ENCODE measurements around the gene PTPN20. TPM values are rescaled to one million over a fixed set of nuclear protein-coding genes. Genes with fewer than 3 reads are reported as not detected.

The PTPN20 gene
- total and polyA plus RNA-seq, 2 of the 4 experiments (the other 2 are of a cell fraction): 0.14 TPM; not detected in 1

- no peak overlapping the region for H3K4me3 ChIP-seq (ENCODE audit: insufficient read depth, low read depth, low read length)
- H4K20me1 ChIP-seq (ENCODE audit: insufficient read depth, low read length): no peaks in the 10 kb centered on the region
- no peak overlapping the region for H3K14ac ChIP-seq (replicated peaks; ENCODE audit: low read depth, low read length)
- H2AFZ ChIP-seq (replicated peaks; ENCODE audit: low read length, poor library complexity): no peak overlapping the region
- intact Hi-C loops (cut with micrococcal nuclease): no loop called here
- CTCF ChIA-PET: interaction anchor here (1.3 kb wide), 1 partner anchor 180 kb away, joined by 3 read pairs; no protein-coding TSS in a partner anchor
- H3K23ac ChIP-seq (ENCODE audit: low read depth, low read length): no peak overlapping the region
- H4K8ac ChIP-seq (ENCODE audit: low read depth in 2 of 2, low read length in 2 of 2): no peak overlapping the region
- H2BK5ac ChIP-seq (ENCODE audit: low read depth, low read length, poor library complexity, severe bottlenecking): no peak overlapping the region
- H3K9me1 ChIP-seq (ENCODE audit: insufficient read depth, low read length): no peaks in the 10 kb centered on the region
- DNase-seq (peak; percentile 41), ATAC-seq (ENCODE audit: low read depth) (peak; percentile 75)
- no peak overlapping the region for H3K27ac ChIP-seq (ENCODE audit: insufficient read depth, low read length)
- no peak overlapping the region for H2BK20ac ChIP-seq (ENCODE audit: low read depth, low read length)
- POLR2A ChIA-PET (ENCODE audit: unreplicated experiment): no interaction called here
- dilution Hi-C loops (cut with HindIII; ENCODE audit: low sequenced_read_pairs, unreplicated experiment): no loop called here
- H3K56ac ChIP-seq (ENCODE audit: extremely low read depth, insufficient read depth, low read length): no peak overlapping the region
- no peak overlapping the region for H3K9ac ChIP-seq (ENCODE audit: low read depth, low read length)
- no peak overlapping the region for H4K91ac ChIP-seq (ENCODE audit: insufficient read depth, low read depth, low read length)
- H2BK120ac ChIP-seq (ENCODE audit: low read depth, low read length): no peak overlapping the region
- no TSS peak for BruUV-seq (replicated peaks)
- in situ Hi-C loops (cut with MboI; ENCODE audit: low sequenced_read_pairs): no loop called here
- no peak overlapping the region for H2BK15ac ChIP-seq (ENCODE audit: low read depth, low read length)
- H3K9me3 ChIP-seq (ENCODE audit: control insufficient read depth, insufficient read depth, low read length): no peaks in the 10 kb centered on the region
- H4K5ac ChIP-seq (ENCODE audit: low read depth, low read length): no peak overlapping the region
- no peak for TF ChIP-seq RAD21 (IDR thresholded peaks at IDR 0.05; ENCODE audit: low read length)
- no peak for TF ChIP-seq CEBPB (IDR thresholded peaks at IDR 0.05; ENCODE audit: low read depth, low read length)
- peaks cover 20% of the 10 kb centered on the region for H3K27me3 ChIP-seq (ENCODE audit: control insufficient read depth, insufficient read depth, low read length)
- 0 out of 2 replicates have a peak, but pooled peaks cover 2% of the 10 kb centered on the region for H3K4me1 ChIP-seq (ENCODE audit: control insufficient read depth, insufficient read depth, low read length)
- no peak overlapping the region for H2AK5ac ChIP-seq (ENCODE audit: low read depth, low read length)
- H3K4ac ChIP-seq (ENCODE audit: low read depth, low read length): no peak overlapping the region
- H3K36me3 ChIP-seq (ENCODE audit: control insufficient read depth, insufficient read depth, low read length): no peaks in the 10 kb centered on the region
- H3K4me2 ChIP-seq (ENCODE audit: low read depth, low read length): no peak overlapping the region
- no peaks in the 10 kb centered on the region for H3K79me1 ChIP-seq (ENCODE audit: low read depth in 1 of 2, low read length in 2 of 2)
- no peak overlapping the region for H2AK9ac ChIP-seq (replicated peaks; ENCODE audit: low read depth, low read length, poor library complexity)
- H3K18ac ChIP-seq (ENCODE audit: low read depth, low read length): no peak overlapping the region
- no CpG with 5 or more reads among the region's 7 CpGs for WGBS, 2 experiments (ENCODE audit: extremely low coverage in 2 of 2, insufficient read length in 1 of 2)
Measured at GRCh38 chr10:47031901-47032465, 120.8 kb downstream of the PTPN20 start.

All from IMR-90 (cell line).